ENCODE results near the gene TMEM255B. TPM values are rescaled to one million over a fixed set of nuclear protein-coding genes. Genes with fewer than 3 reads are reported as not detected.

The TMEM255B gene
- total and polyA plus RNA-seq, 2 donors (not counting 3 experiments of a cell fraction or from before 2014, with no cell fraction given): 105 to 121 TPM

GRCh38 chr13:113723410-113724015 lies 35.5 kb upstream of the TMEM255B start:
- Histone ChIP-seq H3K4me3 (replicated peaks in 1 of 3; ENCODE audit: insufficient read depth in 1 of 3, low read depth in 1 of 3, low read length in 3 of 3) (no peak overlapping the region), H3K36me3 (ENCODE audit: control insufficient read depth in 2 of 2, extremely low read depth in 1 of 2, insufficient read depth in 2 of 2, low read length in 2 of 2) (no peaks in the 10 kb centered on the region), H3K79me2 (ENCODE audit: control insufficient read depth, insufficient read depth, low read length) (no peaks in the 10 kb centered on the region), H3K9me1 (replicated peaks; ENCODE audit: control insufficient read depth, extremely low read depth, insufficient read depth, low read length) (no peaks in the 10 kb centered on the region), H3K27ac (ENCODE audit: insufficient read depth, low read depth, low read length) (no peak overlapping the region), H2AFZ (ENCODE audit: low read depth, low read length) (no peak overlapping the region), H3K4me1 (ENCODE audit: control insufficient read depth, extremely low read depth, insufficient read depth, low read length) (no peaks in the 10 kb centered on the region), H4K20me1 (replicated peaks; ENCODE audit: control insufficient read depth, extremely low read depth, insufficient read depth, low read length) (no peaks in the 10 kb centered on the region), H3K9me3 (replicated peaks; ENCODE audit: control insufficient read depth, insufficient read depth, low read length) (no peaks in the 10 kb centered on the region), H3K4me2 (ENCODE audit: insufficient read depth, low read length) (no peak overlapping the region), H3K9ac (replicated peaks; ENCODE audit: extremely low read depth, insufficient read depth, low read length) (no peak overlapping the region), H3K27me3 (ENCODE audit: control insufficient read depth in 2 of 2, insufficient read depth in 2 of 2, low read length in 2 of 2) (no peaks in the 10 kb centered on the region)
- FAIRE-seq (no peak), DNase-seq (ENCODE audit: low read depth, low spot score) (no peak)
- intact Hi-C loops (cut with micrococcal nuclease): no loop called here
- dilution Hi-C loops (cut with MboI; ENCODE audit: extremely low pct_ligation_motif_present, low sequenced_read_pairs): no loop called here
- TF ChIP-seq EZH2 (IDR thresholded peaks at IDR 0.05; ENCODE audit: borderline replicate concordance, low read depth, low read length, severe bottlenecking) (no peak), MYC (IDR thresholded peaks at IDR 0.05; ENCODE audit: low read depth, low read length) (no peak), POLR2A (IDR thresholded peaks at IDR 0.05; ENCODE audit: low read depth, low read length) (no peak), GATA2 (IDR thresholded peaks at IDR 0.05; ENCODE audit: insufficient read depth, insufficient read length, low read depth, low read length) (no peak), JUN (IDR thresholded peaks at IDR 0.05; ENCODE audit: borderline replicate concordance, insufficient read depth, insufficient read length, low read depth) (no peak), MAX (IDR thresholded peaks at IDR 0.05; ENCODE audit: insufficient read depth, insufficient read length) (no peak), POLR2AphosphoS5 (IDR thresholded peaks at IDR 0.05; ENCODE audit: insufficient read depth, low read depth, low read length) (no peak), FOS (IDR thresholded peaks at IDR 0.05; ENCODE audit: borderline replicate concordance, insufficient read depth, low read length) (no peak)
- TF ChIP-seq, protein P1, sequence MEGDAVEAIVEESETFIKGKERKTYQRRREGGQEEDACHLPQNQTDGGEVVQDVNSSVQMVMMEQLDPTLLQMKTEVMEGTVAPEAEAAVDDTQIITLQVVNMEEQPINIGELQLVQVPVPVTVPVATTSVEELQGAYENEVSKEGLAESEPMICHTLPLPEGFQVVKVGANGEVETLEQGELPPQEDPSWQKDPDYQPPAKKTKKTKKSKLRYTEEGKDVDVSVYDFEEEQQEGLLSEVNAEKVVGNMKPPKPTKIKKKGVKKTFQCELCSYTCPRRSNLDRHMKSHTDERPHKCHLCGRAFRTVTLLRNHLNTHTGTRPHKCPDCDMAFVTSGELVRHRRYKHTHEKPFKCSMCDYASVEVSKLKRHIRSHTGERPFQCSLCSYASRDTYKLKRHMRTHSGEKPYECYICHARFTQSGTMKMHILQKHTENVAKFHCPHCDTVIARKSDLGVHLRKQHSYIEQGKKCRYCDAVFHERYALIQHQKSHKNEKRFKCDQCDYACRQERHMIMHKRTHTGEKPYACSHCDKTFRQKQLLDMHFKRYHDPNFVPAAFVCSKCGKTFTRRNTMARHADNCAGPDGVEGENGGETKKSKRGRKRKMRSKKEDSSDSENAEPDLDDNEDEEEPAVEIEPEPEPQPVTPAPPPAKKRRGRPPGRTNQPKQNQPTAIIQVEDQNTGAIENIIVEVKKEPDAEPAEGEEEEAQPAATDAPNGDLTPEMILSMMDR (IDR thresholded peaks at IDR 0.05; ENCODE audit: extremely low read depth in 1 of 2, insufficient read depth in 1 of 2, low read depth in 1 of 2, low read length in 2 of 2): no peak
- no TSS peak for BruUV-seq (replicated peaks)
- POLR2A ChIA-PET: no interaction called here
- CTCF ChIA-PET: interaction anchor here (1.0 kb wide), 1 partner anchor 224 kb away, joined by 4 read pairs; no protein-coding TSS in a partner anchor
